PC-3 (cell line): ENCODE data around the gene DNAH17. TPM values are rescaled to one million over a fixed set of nuclear protein-coding genes. Genes with fewer than 3 reads are reported as not detected.

Source experiments
- ATAC-seq: fragments of 200-7000 bp; cut with Tn5 transposase; 2 replicates; pipeline ENCODE4 v1.9.1; 2020; ENCODE audit warnings: mild to moderate bottlenecking, moderate library complexity
- BruUV-seq: library from RNA; stranded (reverse); fragments of 400-500 nt; replicated peaks from 2 replicates; lab custom pipeline; 2021; lab: Mats Ljungman, UMichigan
- CTCF ChIA-PET: fragments of 300-600 bp; sonication (Branson Sonifier 250); formaldehyde crosslinking; loops from one replicate; lab custom pipeline; 2022; ENCODE audit warnings: antibody characterized with exemption; lab: Charles Lee
- POLR2A ChIA-PET: fragments of 300-600 bp; sonication (Branson Sonifier 250); formaldehyde crosslinking; loops from one replicate; lab custom pipeline; 2022; ENCODE audit warnings: antibody characterized with exemption; ENCODE audit not compliant: unreplicated experiment; lab: Charles Lee
- DNase-seq: peaks from one replicate; pipeline ENCODE4 v3.0.0-alpha.2; 2015
- H2AFZ ChIP-seq: fragments of 300-600 bp; sonication (generic); 2 replicates; pipeline ENCODE4 v1.6.0; 2016; ENCODE audit warnings: antibody characterized with exemption, low read length
- H3F3A ChIP-seq: fragments of 300-600 bp; sonication (generic); one replicate; pipeline ENCODE4 v1.6.0; 2017; ENCODE audit warnings: antibody characterized with exemption, low read length, control low read depth, mild to moderate bottlenecking; ENCODE audit not compliant: unreplicated experiment
- H3K27ac ChIP-seq: fragments of 300-600 bp; sonication (generic); 2 replicates; pipeline ENCODE4 v1.5.1; 2016; ENCODE audit warnings: mild to moderate bottlenecking, low read length
- H3K27me3 ChIP-seq: fragments of 300-600 bp; sonication (generic); 2 replicates; pipeline ENCODE4 v1.6.1; 2016; ENCODE audit warnings: low read length, mixed read lengths
- H3K36me3 ChIP-seq: fragments of 300-600 bp; sonication (generic); 2 replicates; pipeline ENCODE4 v1.6.1; 2016; ENCODE audit warnings: low read depth, mixed run types, low read length, mixed read lengths
- H3K4me1 ChIP-seq: fragments of 300-600 bp; sonication (generic); 2 replicates; pipeline ENCODE4 v1.5.1; 2016; ENCODE audit warnings: low read length; ENCODE audit not compliant: insufficient read depth
- H3K4me2 ChIP-seq: fragments of 300-600 bp; sonication (generic); 2 replicates; pipeline ENCODE4 v1.6.0; 2016; ENCODE audit warnings: low read length
- H3K4me3 ChIP-seq: fragments of 300-600 bp; sonication (generic); 2 replicates; pipeline ENCODE4 v1.5.1; 2016; ENCODE audit warnings: mild to moderate bottlenecking, low read length, mixed read lengths
- H3K79me2 ChIP-seq: fragments of 300-600 bp; sonication (generic); 2 replicates; pipeline ENCODE4 v1.6.1; 2017; ENCODE audit warnings: low read length, mixed read lengths
- H3K9ac ChIP-seq: fragments of 300-600 bp; sonication (generic); 2 replicates; pipeline ENCODE4 v1.6.0; 2016; ENCODE audit warnings: mild to moderate bottlenecking, low read length
- H3K9me2 ChIP-seq: fragments of 300-600 bp; sonication (generic); replicated peaks from 2 replicates; pipeline ENCODE4 v1.6.1; 2016; ENCODE audit warnings: mixed run types, low read length, mixed read lengths
- H3K9me3 ChIP-seq: fragments of 300-600 bp; sonication (generic); 2 replicates; pipeline ENCODE4 v1.6.1; 2016; ENCODE audit warnings: low read length, mixed read lengths
- H4K20me1 ChIP-seq: fragments of 300-600 bp; sonication (generic); 2 replicates; pipeline ENCODE4 v1.6.1; 2016; ENCODE audit warnings: low read length, mixed read lengths
- EZH2 ChIP-seq: fragments of 300-600 bp; sonication (generic); IDR thresholded peaks from one replicate; pipeline ENCODE4 v1.6.1; 2017; ENCODE audit warnings: antibody characterized with exemption, mild to moderate bottlenecking, low read length; ENCODE audit not compliant: unreplicated experiment
- EZH2phosphoT487 ChIP-seq: fragments of 300-600 bp; sonication (generic); IDR thresholded peaks from 2 replicates; pipeline ENCODE4 v1.6.1; 2018; ENCODE audit warnings: mild to moderate bottlenecking, antibody characterized with exemption, low read length, borderline replicate concordance
- intact Hi-C: fragments of 100-400 bp; cut with micrococcal nuclease; formaldehyde crosslinking; loops from 2 replicates; pipeline ENCODE4 v1.9.0; 2023
- total RNA-seq: library from RNA; depleted of rRNA; stranded (reverse); fragments of >200 nt; gene quantifications from 2 replicates; pipeline ENCODE4 v1.2.3, GENCODE V29; 2014
- TF ChIP-seq, protein P1 (sequence below): fragments of 300-600 bp; sonication (generic); conservative IDR thresholded peaks from 2 replicates; pipeline ENCODE4 v1.5.1; 2017; ENCODE audit warnings: antibody characterized with exemption, low read depth, mild to moderate bottlenecking, low read length

Gene DNAH17
- total RNA-seq, 1 experiment from 2014 or later = 0.04 TPM

DNA sequence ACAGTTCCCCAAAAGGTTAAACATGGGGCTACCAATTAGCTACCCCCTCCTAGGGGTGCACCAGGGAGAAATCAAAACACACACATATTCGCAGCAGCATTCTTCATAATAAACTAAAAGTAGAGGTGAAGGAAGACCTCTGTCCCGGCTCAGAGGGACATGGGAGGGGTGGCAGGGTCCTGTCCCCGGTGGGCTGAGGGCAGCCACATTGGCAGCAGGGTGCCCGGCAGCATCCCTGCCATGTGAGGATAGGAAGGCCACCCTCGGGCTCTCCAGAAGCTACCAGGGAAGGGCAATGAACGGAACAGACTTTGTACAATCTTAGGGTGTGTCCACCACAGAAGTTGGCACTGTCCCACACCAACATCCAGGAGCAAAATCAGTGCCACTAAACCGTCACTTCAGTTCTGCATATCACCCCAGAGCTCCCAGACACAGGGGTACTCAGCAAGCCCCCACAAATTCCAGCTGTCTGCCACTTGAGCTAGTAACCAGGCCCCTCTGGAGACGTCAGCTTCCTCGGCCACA lies 3.1 kb upstream of the DNAH17 start:
- ATAC-seq (no peak), DNase-seq (no peak)
- Histone ChIP-seq H2AFZ (no peak overlapping the region), H3K4me2 (no peak overlapping the region), H3K9me3 (no peaks in the 10 kb centered on the region), H3K4me3 (no peak overlapping the region), H4K20me1 (no peaks in the 10 kb centered on the region), H3K79me2 (no peaks in the 10 kb centered on the region), H3K36me3 (no peaks in the 10 kb centered on the region), H3F3A (no peaks in the 10 kb centered on the region), H3K27ac (no peak overlapping the region), H3K9me2 (no peaks in the 10 kb centered on the region), H3K27me3 (0 out of 2 replicates have a peak, but pooled peaks cover 5% of the 10 kb centered on the region), H3K4me1 (no peaks in the 10 kb centered on the region), H3K9ac (no peak overlapping the region)
- BruUV-seq = no TSS peak
- POLR2A ChIA-PET = no interaction called here
- TF ChIP-seq, protein P1, sequence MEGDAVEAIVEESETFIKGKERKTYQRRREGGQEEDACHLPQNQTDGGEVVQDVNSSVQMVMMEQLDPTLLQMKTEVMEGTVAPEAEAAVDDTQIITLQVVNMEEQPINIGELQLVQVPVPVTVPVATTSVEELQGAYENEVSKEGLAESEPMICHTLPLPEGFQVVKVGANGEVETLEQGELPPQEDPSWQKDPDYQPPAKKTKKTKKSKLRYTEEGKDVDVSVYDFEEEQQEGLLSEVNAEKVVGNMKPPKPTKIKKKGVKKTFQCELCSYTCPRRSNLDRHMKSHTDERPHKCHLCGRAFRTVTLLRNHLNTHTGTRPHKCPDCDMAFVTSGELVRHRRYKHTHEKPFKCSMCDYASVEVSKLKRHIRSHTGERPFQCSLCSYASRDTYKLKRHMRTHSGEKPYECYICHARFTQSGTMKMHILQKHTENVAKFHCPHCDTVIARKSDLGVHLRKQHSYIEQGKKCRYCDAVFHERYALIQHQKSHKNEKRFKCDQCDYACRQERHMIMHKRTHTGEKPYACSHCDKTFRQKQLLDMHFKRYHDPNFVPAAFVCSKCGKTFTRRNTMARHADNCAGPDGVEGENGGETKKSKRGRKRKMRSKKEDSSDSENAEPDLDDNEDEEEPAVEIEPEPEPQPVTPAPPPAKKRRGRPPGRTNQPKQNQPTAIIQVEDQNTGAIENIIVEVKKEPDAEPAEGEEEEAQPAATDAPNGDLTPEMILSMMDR = no peak
- TF ChIP-seq EZH2phosphoT487 = no peak
- TF ChIP-seq EZH2 = no peak
- intact Hi-C loops = no loop called here
- CTCF ChIA-PET = no interaction called here

DNA sequence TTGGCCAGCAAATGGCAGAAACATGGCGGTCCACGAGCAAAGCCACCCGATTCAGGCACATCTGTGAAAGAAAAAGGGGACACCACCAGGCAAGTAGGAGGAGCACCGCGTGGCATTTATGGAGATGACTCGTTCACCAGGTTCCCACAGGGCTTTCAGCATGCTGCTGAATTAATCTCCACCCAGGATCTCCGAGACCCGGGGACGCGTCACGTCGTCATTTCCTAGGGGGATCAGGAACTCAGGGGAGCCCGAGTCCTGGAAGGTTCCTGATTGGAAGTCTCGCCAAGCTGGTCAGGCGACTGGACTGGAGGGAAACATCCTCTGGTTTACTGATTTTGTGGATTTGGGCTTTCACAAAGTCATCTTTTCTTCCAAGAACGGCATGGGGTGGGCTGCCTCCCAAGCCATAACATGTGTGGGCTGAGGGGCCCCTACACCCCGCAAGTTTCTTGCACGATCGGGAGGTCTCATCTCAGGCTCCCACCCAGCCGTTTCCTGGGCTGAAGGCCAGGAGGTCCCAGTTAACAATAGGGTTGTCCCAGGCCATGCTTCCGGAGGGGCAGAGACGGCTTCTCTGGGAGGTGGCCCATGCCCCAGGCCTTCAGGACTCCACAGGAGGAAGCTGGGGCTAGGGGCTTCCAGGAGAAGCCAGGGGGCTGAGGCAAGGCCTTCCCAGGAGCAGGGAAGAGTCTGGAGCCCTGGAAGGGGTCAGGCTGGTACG lies 645 bp downstream of the DNAH17 start:
- Histone ChIP-seq H3K9ac (no peak overlapping the region), H3K36me3 (no peaks in the 10 kb centered on the region), H4K20me1 (no peaks in the 10 kb centered on the region), H3F3A (no peaks in the 10 kb centered on the region), H3K9me2 (no peaks in the 10 kb centered on the region), H3K27ac (no peak overlapping the region), H2AFZ (no peak overlapping the region), H3K4me2 (no peak overlapping the region), H3K4me3 (no peak overlapping the region), H3K9me3 (no peaks in the 10 kb centered on the region), H3K4me1 (no peaks in the 10 kb centered on the region), H3K27me3 (no peaks in the 10 kb centered on the region), H3K79me2 (no peaks in the 10 kb centered on the region)
- ATAC-seq (no peak), DNase-seq (no peak)
- TF ChIP-seq, protein P1 = no peak
- no peak for TF ChIP-seq EZH2
- TF ChIP-seq EZH2phosphoT487 = no peak
- POLR2A ChIA-PET = no interaction called here
- intact Hi-C loops = no loop called here
- CTCF ChIA-PET = no interaction called here
- BruUV-seq = no TSS peak

DNA sequence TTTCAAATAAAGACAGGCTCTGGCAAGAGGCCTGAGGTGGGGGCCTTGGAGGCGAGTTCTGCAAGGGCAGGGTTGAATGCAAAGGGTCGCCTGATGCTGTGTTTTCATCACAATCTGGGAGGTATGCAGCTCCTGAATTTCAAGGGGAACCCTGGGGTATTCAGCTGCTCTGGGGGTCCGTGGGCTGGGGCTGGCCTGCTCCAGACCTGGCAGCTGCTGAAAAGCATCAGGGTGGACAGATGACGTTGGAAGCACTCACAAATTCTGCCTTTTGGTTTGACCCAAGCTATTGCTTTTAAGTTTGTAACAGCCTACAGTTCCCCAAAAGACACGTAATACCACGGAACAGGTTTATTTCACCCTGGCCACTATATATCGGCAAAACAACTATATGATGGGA lies 1.3 kb downstream of the DNAH17 start:
- intact Hi-C loops = no loop called here
- H3K36me3 ChIP-seq = no peaks in the 10 kb centered on the region
- no TSS peak for BruUV-seq
- H3K4me2 ChIP-seq = no peak overlapping the region
- no peaks in the 10 kb centered on the region for H3F3A ChIP-seq
- no peaks in the 10 kb centered on the region for H3K9me2 ChIP-seq
- H3K4me1 ChIP-seq = no peaks in the 10 kb centered on the region
- H3K79me2 ChIP-seq = no peaks in the 10 kb centered on the region
- ChIA-PET CTCF (no interaction called here), POLR2A (no interaction called here)
- no peak for DNase-seq
- H2AFZ ChIP-seq = no peak overlapping the region
- no peak overlapping the region for H3K27ac ChIP-seq
- no peak overlapping the region for H3K4me3 ChIP-seq
- no peaks in the 10 kb centered on the region for H4K20me1 ChIP-seq
- no peak for ATAC-seq
- no peak for TF ChIP-seq EZH2
- no peak for TF ChIP-seq EZH2phosphoT487
- TF ChIP-seq, protein P1 = no peak
- H3K9ac ChIP-seq = no peak overlapping the region
- 0 out of 2 replicates have a peak, but pooled peaks cover 2% of the 10 kb centered on the region for H3K27me3 ChIP-seq
- H3K9me3 ChIP-seq = no peaks in the 10 kb centered on the region
